Right lobe of liver (tissue), 4 donors: ENCODE results near the gene RNLS.

Experiments used
- POLR2A ChIP-seq: fragments of 450-650 bp; IDR thresholded peaks from one replicate; pipeline ENCODE4 v1.6.1; 2017; ENCODE audit warnings: antibody characterized with exemption, mild to moderate bottlenecking
- TF ChIP-seq, protein P1 (sequence below), 4 donors: fragments of 200-600 bp in 3 of 4; fragments of 450-650 bp in 1 of 4; IDR thresholded peaks; one replicate each; pipeline versions ENCODE4 v1.5.1 to v1.8.0; 2016 to 2022; ENCODE audit warnings: antibody characterized with exemption in 4 of 4, mild to moderate bottlenecking in 2 of 4
- donor health status: DM: no; HTN: no; CAD: no.
- donor health status: DM: no; HTN: no; CAD: no.
- donor health status: DM: no; HTN: yes; CAD: no.

- TF ChIP-seq, protein P1, sequence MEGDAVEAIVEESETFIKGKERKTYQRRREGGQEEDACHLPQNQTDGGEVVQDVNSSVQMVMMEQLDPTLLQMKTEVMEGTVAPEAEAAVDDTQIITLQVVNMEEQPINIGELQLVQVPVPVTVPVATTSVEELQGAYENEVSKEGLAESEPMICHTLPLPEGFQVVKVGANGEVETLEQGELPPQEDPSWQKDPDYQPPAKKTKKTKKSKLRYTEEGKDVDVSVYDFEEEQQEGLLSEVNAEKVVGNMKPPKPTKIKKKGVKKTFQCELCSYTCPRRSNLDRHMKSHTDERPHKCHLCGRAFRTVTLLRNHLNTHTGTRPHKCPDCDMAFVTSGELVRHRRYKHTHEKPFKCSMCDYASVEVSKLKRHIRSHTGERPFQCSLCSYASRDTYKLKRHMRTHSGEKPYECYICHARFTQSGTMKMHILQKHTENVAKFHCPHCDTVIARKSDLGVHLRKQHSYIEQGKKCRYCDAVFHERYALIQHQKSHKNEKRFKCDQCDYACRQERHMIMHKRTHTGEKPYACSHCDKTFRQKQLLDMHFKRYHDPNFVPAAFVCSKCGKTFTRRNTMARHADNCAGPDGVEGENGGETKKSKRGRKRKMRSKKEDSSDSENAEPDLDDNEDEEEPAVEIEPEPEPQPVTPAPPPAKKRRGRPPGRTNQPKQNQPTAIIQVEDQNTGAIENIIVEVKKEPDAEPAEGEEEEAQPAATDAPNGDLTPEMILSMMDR (IDR thresholded peaks at IDR 0.05) = no peak
- TF ChIP-seq POLR2A = no peak
These were observed 339.0 kb downstream of the RNLS start for GRCh38 chr10:88243836-88244730.
